ENCODE data around the gene TMEM8B.

GRCh38 chr9:35912791-35913400, 83.9 kb downstream of the TMEM8B start:
- TF ChIP-seq CTCF (IDR thresholded peaks at IDR 0.05; ENCODE audit: low read depth, low read length, poor library complexity, severe bottlenecking): no peak
- TF ChIP-seq EZH2phosphoT487 (IDR thresholded peaks at IDR 0.05; ENCODE audit: borderline replicate concordance, low read length): no peak

All from DOHH2 (cell line).